Measurements from ENCODE around the gene EPS15.

GRCh38 chr1:51453010-51453409, 66.1 kb downstream of the EPS15 start:
- TF ChIP-seq CTCF (conservative IDR thresholded peaks at IDR 0.05; ENCODE audit: low read length) = no peak
- TF ChIP-seq EZH2phosphoT487 (IDR thresholded peaks at IDR 0.05; ENCODE audit: borderline replicate concordance) = no peak

Data from Loucy (cell line).